Astrocyte (in vitro differentiated cells and primary cell): ENCODE data around the gene PIGZ. TPM values are rescaled to one million over a fixed set of nuclear protein-coding genes. Genes with fewer than 3 reads are reported as not detected.

Experiments
- DNase-seq: peaks from one replicate; pipeline ENCODE4 v3.0.0-alpha.2; 2010; ENCODE audit warnings: low read depth
- FAIRE-seq: peaks from 2 replicates; lab custom pipeline; 2011; peaks lifted over from hg19 to GRCh38; lab: Jason Lieb, UNC
- H2AFZ ChIP-seq: 2 replicates; pipeline ENCODE4 v1.6.0; 2012; ENCODE audit warnings: low read depth, low read length, inconsistent platforms
- H3K27ac ChIP-seq: 2 replicates; pipeline ENCODE4 v1.5.1; 2011; ENCODE audit warnings: low read depth, low read length, inconsistent platforms
- H3K27me3 ChIP-seq: 2 replicates; pipeline ENCODE4 v1.6.0; 2011; ENCODE audit warnings: low read length, inconsistent platforms; ENCODE audit not compliant: insufficient read depth
- H3K36me3 ChIP-seq: 2 replicates; pipeline ENCODE4 v1.5.1; 2011; ENCODE audit warnings: low read length, inconsistent platforms; ENCODE audit not compliant: insufficient read depth
- H3K4me1 ChIP-seq: 2 replicates; pipeline ENCODE4 v1.5.1; 2011; ENCODE audit warnings: low read length, inconsistent platforms; ENCODE audit not compliant: insufficient read depth
- H3K4me2 ChIP-seq: 2 replicates; pipeline ENCODE4 v1.6.0; 2012; ENCODE audit warnings: low read length, inconsistent platforms
- H3K4me3 ChIP-seq: 2 replicates; pipeline ENCODE4 v1.5.1; 2011; ENCODE audit warnings: low read depth, mild to moderate bottlenecking, low read length, inconsistent platforms; ENCODE audit not compliant: insufficient read depth
- H3K79me2 ChIP-seq: 2 replicates; pipeline ENCODE4 v1.6.0; 2012; ENCODE audit warnings: mild to moderate bottlenecking, low read length, inconsistent platforms; ENCODE audit not compliant: insufficient read depth
- H3K9ac ChIP-seq: 2 replicates; pipeline ENCODE4 v1.6.0; 2012; ENCODE audit warnings: mild to moderate bottlenecking, low read length, inconsistent platforms
- H3K9me3 ChIP-seq: 2 replicates; pipeline ENCODE4 v1.5.1; 2012; ENCODE audit warnings: low read depth, mild to moderate bottlenecking, low read length, inconsistent platforms; ENCODE audit not compliant: insufficient read depth
- H4K20me1 ChIP-seq: 2 replicates; pipeline ENCODE4 v1.6.0; 2012; ENCODE audit warnings: low read length, inconsistent platforms; ENCODE audit not compliant: insufficient read depth
- H3K27ac Mint-ChIP-seq: one replicate; pipeline ENCODE4 v1.8.0; 2021; ENCODE audit warnings: mild to moderate bottlenecking, mixed read lengths; ENCODE audit not compliant: unreplicated experiment
- H3K27me3 Mint-ChIP-seq: one replicate; pipeline ENCODE4 v1.8.0; 2021; ENCODE audit warnings: low read depth, mixed read lengths; ENCODE audit not compliant: unreplicated experiment
- H3K36me3 Mint-ChIP-seq: one replicate; pipeline ENCODE4 v1.8.0; 2021; ENCODE audit warnings: low read depth, mixed read lengths; ENCODE audit not compliant: unreplicated experiment
- H3K4me1 Mint-ChIP-seq: one replicate; pipeline ENCODE4 v1.8.0; 2021; ENCODE audit warnings: low read depth, mixed read lengths; ENCODE audit not compliant: unreplicated experiment
- H3K4me3 Mint-ChIP-seq: one replicate; pipeline ENCODE4 v1.8.0; 2021; ENCODE audit warnings: mild to moderate bottlenecking, moderate library complexity, mixed read lengths; ENCODE audit not compliant: unreplicated experiment
- H3K9me3 Mint-ChIP-seq: one replicate; pipeline ENCODE4 v1.8.0; 2021; ENCODE audit warnings: mild to moderate bottlenecking, mixed read lengths; ENCODE audit not compliant: unreplicated experiment
- CTCF ChIP-seq: IDR thresholded peaks from 2 replicates; pipeline ENCODE4 v1.5.1; 2011; ENCODE audit warnings: low read depth, mild to moderate bottlenecking, inconsistent platforms, low read length, moderate library complexity; ENCODE audit not compliant: insufficient read depth
- EZH2 ChIP-seq: IDR thresholded peaks from 2 replicates; pipeline ENCODE4 v1.6.1; 2012; ENCODE audit warnings: mild to moderate bottlenecking, low read length, inconsistent platforms; ENCODE audit not compliant: insufficient read depth
- total RNA-seq: library from RNA; stranded (reverse); gene quantifications from 2 replicates; pipeline ENCODE4 v1.2.1, GENCODE V29; 2021

PIGZ gene
- total RNA-seq, 1 donor from 2014 or later: 0.54 TPM

GRCh38 chr3:197015790-197016736 lies 47.4 kb upstream of the PIGZ start:
- FAIRE-seq: no peak
- no peak overlapping the region for H3K9ac ChIP-seq
- Mint-ChIP-seq H3K27ac (no peak overlapping the region), H3K36me3 (no peaks in the 10 kb centered on the region), H3K9me3 (no peaks in the 10 kb centered on the region), H3K4me3 (no peak overlapping the region), H3K4me1 (no peaks in the 10 kb centered on the region), H3K27me3 (peaks cover 21% of the 10 kb centered on the region)
- no peak for DNase-seq
- H3K79me2 ChIP-seq: no peaks in the 10 kb centered on the region
- no peak overlapping the region for H3K27ac ChIP-seq
- TF ChIP-seq EZH2 (no peak), CTCF (no peak)
- peaks cover 4% of the 10 kb centered on the region for H3K27me3 ChIP-seq
- no peaks in the 10 kb centered on the region for H4K20me1 ChIP-seq
- no peak overlapping the region for H2AFZ ChIP-seq
- H3K4me3 ChIP-seq: no peak overlapping the region
- no peaks in the 10 kb centered on the region for H3K4me1 ChIP-seq
- H3K36me3 ChIP-seq: no peaks in the 10 kb centered on the region
- H3K4me2 ChIP-seq: no peak overlapping the region
- H3K9me3 ChIP-seq: no peaks in the 10 kb centered on the region

- TF ChIP-seq EZH2 (no peak), CTCF (no peak)
- Histone ChIP-seq H2AFZ (no peak overlapping the region), H3K27me3 (peaks cover 2% of the 10 kb centered on the region), H3K27ac (no peak overlapping the region), H3K9ac (no peak overlapping the region), H3K79me2 (no peaks in the 10 kb centered on the region), H3K36me3 (no peaks in the 10 kb centered on the region), H3K4me1 (no peaks in the 10 kb centered on the region), H3K4me3 (no peak overlapping the region), H3K9me3 (no peaks in the 10 kb centered on the region), H4K20me1 (no peaks in the 10 kb centered on the region), H3K4me2 (no peak overlapping the region)
- no peak overlapping the region for H3K27ac Mint-ChIP-seq
- peaks cover 19% of the 10 kb centered on the region for H3K27me3 Mint-ChIP-seq
- no peak overlapping the region for H3K4me3 Mint-ChIP-seq
- no peaks in the 10 kb centered on the region for H3K9me3 Mint-ChIP-seq
- FAIRE-seq (no peak), DNase-seq (no peak)
- no peaks in the 10 kb centered on the region for H3K4me1 Mint-ChIP-seq
- no peaks in the 10 kb centered on the region for H3K36me3 Mint-ChIP-seq
These were observed 46.4 kb upstream of the PIGZ start for GRCh38 chr3:197014942-197015575.
